Measurements from ENCODE around the gene GPR153.

GPR153 gene

GRCh38 chr1:6268415-6268814 is 7.5 kb upstream of the GPR153 start:
- no peak for DNase-seq

- DNase-seq = no peak
Observed at GRCh38 chr1:6267686-6268322, 6.9 kb upstream of the GPR153 start.

GRCh38 chr1:6266641-6267040 is 5.7 kb upstream of the GPR153 start:
- no peak for DNase-seq

- DNase-seq = no peak
Observed at GRCh38 chr1:6265151-6265550, 4.3 kb upstream of the GPR153 start.

- no peak for DNase-seq
Observed at GRCh38 chr1:6263716-6264115, 2.8 kb upstream of the GPR153 start.

- no peak for DNase-seq
Observed at GRCh38 chr1:6262555-6263420, 1.9 kb upstream of the GPR153 start.

- DNase-seq = no peak
Observed at GRCh38 chr1:6261615-6261995, 707 bp upstream of the GPR153 start.

GRCh38 chr1:6260433-6260934 is 414 bp downstream of the GPR153 start:
- DNase-seq = peak; percentile 31

- DNase-seq = peak; percentile 83
Observed at GRCh38 chr1:6259491-6260362, 1.2 kb downstream of the GPR153 start.

- no peak for DNase-seq
Observed at GRCh38 chr1:6258675-6259074, 2.2 kb downstream of the GPR153 start.

GRCh38 chr1:6257541-6258069 is 3.3 kb downstream of the GPR153 start:
- DNase-seq = no peak

GRCh38 chr1:6256645-6257044 is 4.3 kb downstream of the GPR153 start:
- no peak for DNase-seq

- no peak for DNase-seq
Observed at GRCh38 chr1:6254691-6255090, 6.2 kb downstream of the GPR153 start.

GRCh38 chr1:6253380-6253779 is 7.5 kb downstream of the GPR153 start:
- DNase-seq = no peak

- no peak for DNase-seq
Observed at GRCh38 chr1:6252374-6252710, 8.6 kb downstream of the GPR153 start.

- DNase-seq = no peak
Observed at GRCh38 chr1:6251681-6252373, 9.1 kb downstream of the GPR153 start.

GRCh38 chr1:6251233-6251632 is 9.7 kb downstream of the GPR153 start:
- no peak for DNase-seq

- no peak for DNase-seq
Observed at GRCh38 chr1:6249739-6250689, 10.9 kb downstream of the GPR153 start.

GRCh38 chr1:6248932-6249738 is 11.8 kb downstream of the GPR153 start:
- no peak for DNase-seq

- DNase-seq = no peak
Observed at GRCh38 chr1:6248161-6248776, 12.6 kb downstream of the GPR153 start.

Measured in CD4-positive, alpha-beta T cell treated with Interleukin-6 for 4 hours (primary cell).